DMS53 (cell line): ENCODE measurements around the gene SIN3B.
"Not testable (repeated sequence)": the region's sequence is repeated elsewhere in the genome, so short reads cannot be mapped to it uniquely, and the experiment has no call there.

ENCODE experiments used
- DNase-seq: peaks from one replicate; lab custom pipeline; 2025; lab: John Stamatoyannopoulos, UW

The SIN3B gene

GRCh38 chr19:16867211-16867610, 38.0 kb downstream of the SIN3B start:
- no peak for DNase-seq

GRCh38 chr19:16868423-16869130, 39.4 kb downstream of the SIN3B start:
- DNase-seq, result no peak

GRCh38 chr19:16869331-16869972, 40.3 kb downstream of the SIN3B start:
- no peak for DNase-seq

- DNase-seq, result no peak
Observed at GRCh38 chr19:16871871-16872270, 42.7 kb downstream of the SIN3B start.

- no peak for DNase-seq
Observed at GRCh38 chr19:16872728-16873127, 43.5 kb downstream of the SIN3B start.

GRCh38 chr19:16873594-16873993, 44.4 kb downstream of the SIN3B start:
- no peak for DNase-seq

GRCh38 chr19:16874250-16874977, 45.2 kb downstream of the SIN3B start:
- DNase-seq, result no peak

GRCh38 chr19:16874978-16875299, 45.7 kb downstream of the SIN3B start:
- not testable (repeated sequence) for DNase-seq

- DNase-seq, result no peak
Observed at GRCh38 chr19:16875584-16876555, 46.7 kb downstream of the SIN3B start.

GRCh38 chr19:16876904-16877361, 47.7 kb downstream of the SIN3B start:
- no peak for DNase-seq

GRCh38 chr19:16877581-16877980, 48.4 kb downstream of the SIN3B start:
- no peak for DNase-seq

GRCh38 chr19:16878181-16878965, 49.2 kb downstream of the SIN3B start:
- no peak for DNase-seq

GRCh38 chr19:16880884-16881554, 51.8 kb downstream of the SIN3B start:
- no peak for DNase-seq

GRCh38 chr19:16882146-16882545, 52.9 kb downstream of the SIN3B start:
- DNase-seq, result peak; percentile 12

GRCh38 chr19:16883522-16883921, 54.3 kb downstream of the SIN3B start:
- no peak for DNase-seq

GRCh38 chr19:16885166-16885565, 56.0 kb downstream of the SIN3B start:
- DNase-seq, result no peak

- peak; percentile 81 for DNase-seq
Observed at GRCh38 chr19:16886305-16886880, 57.2 kb downstream of the SIN3B start.

GRCh38 chr19:16887353-16888265, 58.4 kb downstream of the SIN3B start:
- DNase-seq, result no peak
